ENCODE results near the gene ICAM1.

- TF ChIP-seq FOXO1 (CRISPR knock-in tag; IDR thresholded peaks at IDR 0.05) (no peak), ZNF572 (CRISPR knock-in tag; IDR thresholded peaks at IDR 0.05) (no peak), ZBTB37 (CRISPR knock-in tag; IDR thresholded peaks at IDR 0.05) (no peak), PBX2 (CRISPR knock-in tag; IDR thresholded peaks at IDR 0.05) (no peak), DNMT1 (CRISPR knock-in tag; IDR thresholded peaks at IDR 0.05) (no peak), ZNF550 (CRISPR knock-in tag; IDR thresholded peaks at IDR 0.05; ENCODE audit: borderline replicate concordance) (no peak), MLX (CRISPR knock-in tag; IDR thresholded peaks at IDR 0.05) (no peak)
Observed at GRCh38 chr19:10295305-10295846, 24.5 kb downstream of the ICAM1 start.

All from HepG2 (cell line).